Measurements from ENCODE around the gene RBM46.

RBM46 gene

GRCh38 chr4:154739111-154739510 lies 42.0 kb upstream of the RBM46 start:
- TF ChIP-seq TEAD4 (IDR thresholded peaks at IDR 0.05) (no peak), RAD21 (IDR thresholded peaks at IDR 0.05; ENCODE audit: low read depth) (no peak), ZBTB7A (IDR thresholded peaks at IDR 0.05; ENCODE audit: low read depth) (no peak), NFIC (IDR thresholded peaks at IDR 0.05) (no peak), CEBPB (IDR thresholded peaks at IDR 0.05) (no peak), EP300 (IDR thresholded peaks at IDR 0.05; ENCODE audit: borderline replicate concordance) (no peak), USF1 (IDR thresholded peaks at IDR 0.05) (no peak), YY1 (IDR thresholded peaks at IDR 0.05; ENCODE audit: low read depth) (no peak), CREB1 (IDR thresholded peaks at IDR 0.05; ENCODE audit: low read depth) (no peak), TCF12 (IDR thresholded peaks at IDR 0.05; ENCODE audit: low read depth) (no peak), TAF1 (IDR thresholded peaks at IDR 0.05; ENCODE audit: low read depth) (no peak), MAX (IDR thresholded peaks at IDR 0.05) (no peak)

- TF ChIP-seq EP300 (IDR thresholded peaks at IDR 0.05; ENCODE audit: borderline replicate concordance) (no peak), NFIC (IDR thresholded peaks at IDR 0.05) (no peak), ZBTB7A (IDR thresholded peaks at IDR 0.05; ENCODE audit: low read depth) (no peak), FOXM1 (IDR thresholded peaks at IDR 0.05; ENCODE audit: borderline replicate concordance, low read depth) (no peak), RAD21 (IDR thresholded peaks at IDR 0.05; ENCODE audit: low read depth) (no peak), REST (IDR thresholded peaks at IDR 0.05; ENCODE audit: low read depth) (no peak), YY1 (IDR thresholded peaks at IDR 0.05; ENCODE audit: low read depth) (no peak), CREB1 (IDR thresholded peaks at IDR 0.05; ENCODE audit: low read depth) (no peak), TCF12 (IDR thresholded peaks at IDR 0.05; ENCODE audit: low read depth) (no peak), EGR1 (IDR thresholded peaks at IDR 0.05) (no peak), TEAD4 (IDR thresholded peaks at IDR 0.05) (no peak), CEBPB (IDR thresholded peaks at IDR 0.05) (no peak), TAF1 (IDR thresholded peaks at IDR 0.05; ENCODE audit: low read depth) (no peak), USF1 (IDR thresholded peaks at IDR 0.05) (no peak), MAX (IDR thresholded peaks at IDR 0.05) (no peak)
Measured at GRCh38 chr4:154740462-154740861, 40.6 kb upstream of the RBM46 start.

- TF ChIP-seq NFIC (IDR thresholded peaks at IDR 0.05) = no peak
- TF ChIP-seq EGR1 (IDR thresholded peaks at IDR 0.05) = no peak
- TF ChIP-seq CEBPB (IDR thresholded peaks at IDR 0.05) = no peak
- TF ChIP-seq USF1 (IDR thresholded peaks at IDR 0.05) = no peak
- TF ChIP-seq TAF1 (IDR thresholded peaks at IDR 0.05; ENCODE audit: low read depth) = no peak
- no peak for TF ChIP-seq REST (IDR thresholded peaks at IDR 0.05; ENCODE audit: low read depth)
- TF ChIP-seq TEAD4 (IDR thresholded peaks at IDR 0.05) = no peak
- no peak for TF ChIP-seq EP300 (IDR thresholded peaks at IDR 0.05; ENCODE audit: borderline replicate concordance)
- TF ChIP-seq ZBTB7A (IDR thresholded peaks at IDR 0.05; ENCODE audit: low read depth) = no peak
- no peak for TF ChIP-seq CREB1 (IDR thresholded peaks at IDR 0.05; ENCODE audit: low read depth)
- no peak for TF ChIP-seq RAD21 (IDR thresholded peaks at IDR 0.05; ENCODE audit: low read depth)
- TF ChIP-seq MAX (IDR thresholded peaks at IDR 0.05) = no peak
- TF ChIP-seq FOXM1 (IDR thresholded peaks at IDR 0.05; ENCODE audit: borderline replicate concordance, low read depth) = no peak
- no peak for TF ChIP-seq TCF12 (IDR thresholded peaks at IDR 0.05; ENCODE audit: low read depth)
Measured at GRCh38 chr4:154741131-154741665, 39.9 kb upstream of the RBM46 start.

- no peak for TF ChIP-seq USF1 (IDR thresholded peaks at IDR 0.05)
- TF ChIP-seq EP300 (IDR thresholded peaks at IDR 0.05; ENCODE audit: borderline replicate concordance) = no peak
Measured at GRCh38 chr4:154741922-154742850, 38.9 kb upstream of the RBM46 start.

Data from Ishikawa (cell line).